Endodermal cell (in vitro differentiated cells): Measurements from ENCODE around the gene CUEDC1. TPM values are rescaled to one million over a fixed set of nuclear protein-coding genes. Genes with fewer than 3 reads are reported as not detected.

ENCODE experiments used
- DNase-seq: peaks from one replicate; pipeline ENCODE4 v3.0.0-alpha.2; 2017
- H3K27ac ChIP-seq: 2 replicates; pipeline ENCODE4 v1.5.1; 2013; ENCODE audit warnings: mild to moderate bottlenecking, low read depth, low read length, moderate library complexity
- H3K27me3 ChIP-seq: 2 replicates; pipeline ENCODE4 v1.6.1; 2013; ENCODE audit warnings: mild to moderate bottlenecking, low read length, moderate library complexity; ENCODE audit not compliant: insufficient read depth, control insufficient read depth, poor library complexity, severe bottlenecking
- H3K36me3 ChIP-seq: 2 replicates; pipeline ENCODE4 v1.7.0; 2013; ENCODE audit warnings: mild to moderate bottlenecking, low read length, moderate library complexity; ENCODE audit not compliant: control insufficient read depth, insufficient read depth
- H3K4me1 ChIP-seq: one replicate; pipeline ENCODE4 v1.7.0; 2013; ENCODE audit warnings: low read length; ENCODE audit not compliant: control insufficient read depth, insufficient read depth
- H3K4me3 ChIP-seq: 2 replicates; pipeline ENCODE4 v1.5.1; 2013; ENCODE audit warnings: mild to moderate bottlenecking, low read length, moderate library complexity
- H3K9ac ChIP-seq: 2 replicates; pipeline ENCODE4 v1.6.1; 2013; ENCODE audit warnings: mild to moderate bottlenecking, low read length, moderate library complexity; ENCODE audit not compliant: poor library complexity, severe bottlenecking; ENCODE audit errors: extremely low read depth
- H3K9me3 ChIP-seq: 2 replicates; pipeline ENCODE4 v1.6.1; 2013; ENCODE audit warnings: mild to moderate bottlenecking, low read length, moderate library complexity; ENCODE audit not compliant: control insufficient read depth
- H3K27ac Mint-ChIP-seq: 2 replicates; pipeline ENCODE4 v1.8.0; 2020; ENCODE audit warnings: mixed read lengths
- H3K27me3 Mint-ChIP-seq: 2 replicates; pipeline ENCODE4 v1.8.0; 2021; ENCODE audit warnings: mild to moderate bottlenecking, mixed read lengths; ENCODE audit not compliant: insufficient read depth
- H3K36me3 Mint-ChIP-seq: 2 replicates; pipeline ENCODE4 v1.8.0; 2020; ENCODE audit warnings: low read depth, mixed read lengths
- H3K4me1 Mint-ChIP-seq: 2 replicates; pipeline ENCODE4 v1.8.0; 2020; ENCODE audit warnings: mixed read lengths
- H3K4me3 Mint-ChIP-seq: 2 replicates; pipeline ENCODE4 v1.8.0; 2020; ENCODE audit warnings: mild to moderate bottlenecking, moderate library complexity, mixed read lengths
- H3K9me3 Mint-ChIP-seq: 2 replicates; pipeline ENCODE4 v1.8.0; 2020; ENCODE audit warnings: mild to moderate bottlenecking, mixed read lengths
- CTCF ChIP-seq: fragments of 200-600 bp; sonication (generic); conservative IDR thresholded peaks from 2 replicates; pipeline ENCODE4 v1.5.0; 2021; ENCODE audit warnings: antibody characterized with exemption, mild to moderate bottlenecking
- WGBS, 2 experiments: methylation state at CpG; one replicate each; pipeline versions ENCODE4 v1.1.5 to v1.1.7; 2013; ENCODE audit warnings: missing lambda C conversion rate in 2 of 2, mixed read lengths in 1 of 2; ENCODE audit not compliant: insufficient coverage in 1 of 2, insufficient read length in 1 of 2; 5-methylcytosine and 5-hydroxymethylcytosine counted together
- total RNA-seq, 2 donors: library from RNA; stranded (reverse); fragmentation: NEBNext Ultra II Directional in 1 of 2; extraction: Animal tissue kit (Norgen Biotek cat#: 25700) in 1 of 2; gene quantifications; 2 replicates in 1 of 2; 3 replicates in 1 of 2; pipeline ENCODE4 v1.2.1, GENCODE V29; 2021

CUEDC1 gene
- total RNA-seq, 2 donors from 2014 or later = 11.0 to 18.7 TPM

- peaks cover 42% of the 10 kb centered on the region for H3K4me1 Mint-ChIP-seq
- Histone ChIP-seq H3K36me3 (peaks cover 77% of the 10 kb centered on the region), H3K4me1 (peaks cover 11% of the 10 kb centered on the region), H3K27me3 (no peaks in the 10 kb centered on the region), H3K9ac (no peak overlapping the region), H3K27ac (no peak overlapping the region), H3K4me3 (no peak overlapping the region), H3K9me3 (no peaks in the 10 kb centered on the region)
- TF ChIP-seq CTCF = no peak
- H3K36me3 Mint-ChIP-seq = peaks cover 47% of the 10 kb centered on the region
- no peaks in the 10 kb centered on the region for H3K9me3 Mint-ChIP-seq
- no peaks in the 10 kb centered on the region for H3K27me3 Mint-ChIP-seq
- no peak overlapping the region for H3K4me3 Mint-ChIP-seq
- H3K27ac Mint-ChIP-seq = no peak overlapping the region
- DNase-seq = no peak
Observed at GRCh38 chr17:57999010-57999495, 43.8 kb upstream of the CUEDC1 start.

GRCh38 chr17:57997085-57997809 is 42.0 kb upstream of the CUEDC1 start:
- Histone ChIP-seq H3K4me1 (peaks cover 9% of the 10 kb centered on the region), H3K27me3 (no peaks in the 10 kb centered on the region), H3K9me3 (no peaks in the 10 kb centered on the region), H3K9ac (no peak overlapping the region), H3K27ac (no peak overlapping the region), H3K4me3 (no peak overlapping the region), H3K36me3 (peaks cover 59% of the 10 kb centered on the region)
- no peaks in the 10 kb centered on the region for H3K9me3 Mint-ChIP-seq
- no peak overlapping the region for H3K4me3 Mint-ChIP-seq
- WGBS, 2 experiments = 99 to 100% methylated on average over 1 to 3 of the region's 3 CpGs
- H3K36me3 Mint-ChIP-seq = peaks cover 30% of the 10 kb centered on the region
- TF ChIP-seq CTCF = no peak
- peaks cover 36% of the 10 kb centered on the region for H3K4me1 Mint-ChIP-seq
- H3K27me3 Mint-ChIP-seq = no peaks in the 10 kb centered on the region
- no peak for DNase-seq
- H3K27ac Mint-ChIP-seq = no peak overlapping the region

GRCh38 chr17:57995076-57995956 is 40.1 kb upstream of the CUEDC1 start:
- peak; percentile 91 for DNase-seq
- no peaks in the 10 kb centered on the region for H3K9me3 ChIP-seq
- TF ChIP-seq CTCF = peak; percentile 80
- WGBS, 2 experiments = 72 to 74% methylated on average over 4 of the region's 4 CpGs
- peak overlapping the region; percentile 47 for H3K27ac ChIP-seq
- Mint-ChIP-seq H3K36me3 (peaks cover 25% of the 10 kb centered on the region), H3K27me3 (no peaks in the 10 kb centered on the region), H3K4me1 (peaks cover 46% of the 10 kb centered on the region), H3K9me3 (no peaks in the 10 kb centered on the region), H3K4me3 (no peak overlapping the region), H3K27ac (peak overlapping the region; percentile 47)
- H3K4me3 ChIP-seq = no peak overlapping the region
- H3K36me3 ChIP-seq = peaks cover 40% of the 10 kb centered on the region
- no peak overlapping the region for H3K9ac ChIP-seq
- H3K27me3 ChIP-seq = no peaks in the 10 kb centered on the region
- H3K4me1 ChIP-seq = peaks cover 14% of the 10 kb centered on the region
